Uterus (tissue), 2 donors: Measurements from ENCODE around the gene TMPRSS6.

ENCODE experiments used
- POLR2A ChIP-seq, 2 donors: fragments of 450-650 bp; IDR thresholded peaks; one replicate each; pipeline ENCODE4 v1.6.1; 2016; ENCODE audit warnings: antibody characterized with exemption in 2 of 2, mild to moderate bottlenecking in 1 of 2, moderate library complexity in 1 of 2
- TF ChIP-seq, protein P1 (sequence below), 4 experiments: fragments of 200-600 bp in 2 of 4; fragments of 450-650 bp in 2 of 4; sonication (generic) in 2 of 4; IDR thresholded peaks; one replicate each; pipeline ENCODE4 v1.5.1; 2016 to 2019; ENCODE audit warnings: antibody characterized with exemption in 4 of 4, mild to moderate bottlenecking in 2 of 4, moderate library complexity in 1 of 4

DNA sequence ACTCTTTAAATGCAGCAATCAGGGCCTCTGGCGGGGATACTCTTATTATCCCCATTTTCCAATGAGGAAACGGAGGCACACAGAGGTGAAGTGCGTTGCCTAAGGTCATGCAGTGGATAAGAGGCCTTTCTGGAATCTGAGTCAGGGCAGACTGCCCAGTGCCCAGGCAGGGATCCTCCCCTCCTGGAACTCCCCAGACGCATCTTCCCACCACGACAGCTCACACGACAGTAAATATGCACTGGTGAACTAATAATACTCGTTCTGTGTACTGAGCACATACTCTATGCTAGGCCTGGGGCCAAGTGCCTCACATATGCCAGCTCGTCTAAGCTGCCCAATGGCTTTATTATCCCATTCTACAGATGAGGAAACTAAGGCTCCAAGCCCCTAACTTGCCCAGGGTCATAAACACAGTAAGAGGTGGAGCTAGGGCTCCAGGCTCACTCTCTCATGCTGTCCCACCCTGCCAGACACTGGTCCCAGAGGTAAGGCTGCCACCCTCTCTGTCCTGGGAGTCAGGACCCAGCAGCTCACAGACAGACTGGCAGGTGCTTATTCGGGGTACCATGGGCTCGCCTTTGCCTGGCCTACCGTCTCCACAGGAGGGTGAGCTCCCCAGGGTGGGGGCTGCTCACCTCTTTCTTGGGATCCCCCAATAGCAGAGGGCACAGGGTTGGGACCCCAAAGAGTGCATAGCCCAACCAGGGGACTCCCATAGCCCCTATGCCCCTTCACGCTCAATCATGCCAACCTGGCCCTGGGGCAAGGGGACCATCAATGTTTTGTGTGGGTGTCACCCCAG is 37.9 kb upstream of the TMPRSS6 start:
- TF ChIP-seq, protein P1, sequence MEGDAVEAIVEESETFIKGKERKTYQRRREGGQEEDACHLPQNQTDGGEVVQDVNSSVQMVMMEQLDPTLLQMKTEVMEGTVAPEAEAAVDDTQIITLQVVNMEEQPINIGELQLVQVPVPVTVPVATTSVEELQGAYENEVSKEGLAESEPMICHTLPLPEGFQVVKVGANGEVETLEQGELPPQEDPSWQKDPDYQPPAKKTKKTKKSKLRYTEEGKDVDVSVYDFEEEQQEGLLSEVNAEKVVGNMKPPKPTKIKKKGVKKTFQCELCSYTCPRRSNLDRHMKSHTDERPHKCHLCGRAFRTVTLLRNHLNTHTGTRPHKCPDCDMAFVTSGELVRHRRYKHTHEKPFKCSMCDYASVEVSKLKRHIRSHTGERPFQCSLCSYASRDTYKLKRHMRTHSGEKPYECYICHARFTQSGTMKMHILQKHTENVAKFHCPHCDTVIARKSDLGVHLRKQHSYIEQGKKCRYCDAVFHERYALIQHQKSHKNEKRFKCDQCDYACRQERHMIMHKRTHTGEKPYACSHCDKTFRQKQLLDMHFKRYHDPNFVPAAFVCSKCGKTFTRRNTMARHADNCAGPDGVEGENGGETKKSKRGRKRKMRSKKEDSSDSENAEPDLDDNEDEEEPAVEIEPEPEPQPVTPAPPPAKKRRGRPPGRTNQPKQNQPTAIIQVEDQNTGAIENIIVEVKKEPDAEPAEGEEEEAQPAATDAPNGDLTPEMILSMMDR (IDR thresholded peaks at IDR 0.05): no peak
- no peak for TF ChIP-seq POLR2A (IDR thresholded peaks at IDR 0.05)
